K562 (cell line): ENCODE measurements around the gene NEK3. TPM values are rescaled to one million over a fixed set of nuclear protein-coding genes. Genes with fewer than 3 reads are reported as not detected.

Experiments
- polyA plus RNA-seq, 8 experiments: library from polyadenylated mRNA; depleted of rRNA in 4 of 8; stranded (reverse) in 5 of 8; unstranded in 3 of 8; fragments of >200 nt; fragmentation: Nextera tagmentation in 2 of 8; fragmentation: Illumina TruSeq in 1 of 8; extraction: Ambion mirVana in 2 of 8; extraction: Trizol in 1 of 8; gene quantifications; 2 replicates each; pipeline versions ENCODE4 v1.2.1 to v1.2.3, GENCODE V29; 2011 to 2014; ENCODE audit warnings: inconsistent platforms in 1 of 8, missing spikeins in 1 of 8
- total RNA-seq, 7 experiments: library from RNA; depleted of rRNA in 6 of 7; stranded (reverse); fragments of >200 nt in 6 of 7; fragmentation: Illumina TruSeq in 2 of 7; extraction: Trizol in 2 of 7; gene quantifications; 2 replicates each; pipeline versions ENCODE4 v1.2.1 to v1.2.3, GENCODE V29; 2011 to 2021; ENCODE audit warnings: low replicate concordance in 1 of 7

NEK3 gene
- total and polyA plus RNA-seq, 9 of the 15 experiments (the other 6 are each of a cell fraction or from before 2014, with no cell fraction given), result 6.2 to 11.0 (median 9.3) TPM

Other genes starting within 250 kb of the NEK3 start
- 8.0 and 14.3 TPM in 2 replicates for gene ATP7B, start 148.1 kb downstream of the NEK3 start, total RNA-seq (2014; rRNA removed)
- 8.3 and 8.5 TPM in 2 replicates for gene ATP7B, start 148.1 kb downstream of the NEK3 start, total RNA-seq (2014; rRNA removed; fragmentation: Illumina TruSeq; extraction: Trizol)
- 10.6 and 11.7 TPM in 2 replicates for gene ATP7B, start 148.1 kb downstream of the NEK3 start, total RNA-seq (2015; rRNA removed; fragmentation: Illumina TruSeq; extraction: Trizol)
- gene ATP7B, start 148.1 kb downstream of the NEK3 start, total RNA-seq (2021), result 16.5 and 20.4 TPM in 2 replicates
- gene ATP7B, start 148.1 kb downstream of the NEK3 start, polyA plus RNA-seq (2011; rRNA removed), result 12.5 and 13.3 TPM in 2 replicates
- 11.1 and 11.5 TPM in 2 replicates for gene ATP7B, start 148.1 kb downstream of the NEK3 start, polyA plus RNA-seq (2014; fragmentation: Illumina TruSeq; extraction: Trizol)
- 1 to 10 TPM; 1.1 to 1.4 TPM for gene ATP7B, start 148.1 kb downstream of the NEK3 start, polyA plus RNA-seq (2014; fragmentation: Nextera tagmentation; extraction: Ambion mirVana)
- 7.2 and 11.6 TPM in 2 replicates for gene ATP7B, start 148.1 kb downstream of the NEK3 start, polyA plus RNA-seq (2014; rRNA removed)
- 7.3 and 8.1 TPM in 2 replicates for gene ALG11, start 147.2 kb downstream of the NEK3 start, total RNA-seq (2014; rRNA removed)
- 16.6 and 18.7 TPM in 2 replicates for gene ALG11, start 147.2 kb downstream of the NEK3 start, total RNA-seq (2014; rRNA removed; fragmentation: Illumina TruSeq; extraction: Trizol)
- 11.8 and 12.3 TPM in 2 replicates for gene ALG11, start 147.2 kb downstream of the NEK3 start, total RNA-seq (2015; rRNA removed; fragmentation: Illumina TruSeq; extraction: Trizol)
- 19.2 and 19.6 TPM in 2 replicates for gene ALG11, start 147.2 kb downstream of the NEK3 start, total RNA-seq (2021)
- gene ALG11, start 147.2 kb downstream of the NEK3 start, polyA plus RNA-seq (2011; rRNA removed), result 9.9 and 17.2 TPM in 2 replicates
- gene ALG11, start 147.2 kb downstream of the NEK3 start, polyA plus RNA-seq (2014; fragmentation: Illumina TruSeq; extraction: Trizol), result 9.3 and 11.2 TPM in 2 replicates
- gene ALG11, start 147.2 kb downstream of the NEK3 start, polyA plus RNA-seq (2014; fragmentation: Nextera tagmentation; extraction: Ambion mirVana), result 10 to 100 TPM; 16.3 to 19.1 TPM
- 7.4 and 8.2 TPM in 2 replicates for gene ALG11, start 147.2 kb downstream of the NEK3 start, polyA plus RNA-seq (2014; rRNA removed)
- gene UTP14C, start 134.9 kb downstream of the NEK3 start, total RNA-seq (2014; rRNA removed), result 5.7 TPM in 2 replicates
- 8.6 and 9.4 TPM in 2 replicates for gene UTP14C, start 134.9 kb downstream of the NEK3 start, total RNA-seq (2014; rRNA removed; fragmentation: Illumina TruSeq; extraction: Trizol)
- gene UTP14C, start 134.9 kb downstream of the NEK3 start, total RNA-seq (2015; rRNA removed; fragmentation: Illumina TruSeq; extraction: Trizol), result 8.1 and 8.5 TPM in 2 replicates
- 6.0 and 6.1 TPM in 2 replicates for gene UTP14C, start 134.9 kb downstream of the NEK3 start, total RNA-seq (2021)
- gene UTP14C, start 134.9 kb downstream of the NEK3 start, polyA plus RNA-seq (2011; rRNA removed), result 8.9 and 10.3 TPM in 2 replicates
- 7.1 and 8.2 TPM in 2 replicates for gene UTP14C, start 134.9 kb downstream of the NEK3 start, polyA plus RNA-seq (2014; fragmentation: Illumina TruSeq; extraction: Trizol)
- 1 to 10 TPM; 3.4 to 3.9 TPM for gene UTP14C, start 134.9 kb downstream of the NEK3 start, polyA plus RNA-seq (2014; fragmentation: Nextera tagmentation; extraction: Ambion mirVana)
- gene UTP14C, start 134.9 kb downstream of the NEK3 start, polyA plus RNA-seq (2014; rRNA removed), result 4.9 and 5.0 TPM in 2 replicates
- gene NEK5, start 30.5 kb downstream of the NEK3 start, total RNA-seq (2014; rRNA removed), result 0.09 and 0.33 TPM in 2 replicates
- gene NEK5, start 30.5 kb downstream of the NEK3 start, total RNA-seq (2014; rRNA removed; fragmentation: Illumina TruSeq; extraction: Trizol), result 0.32 and 0.44 TPM in 2 replicates
- 0.29 and 0.34 TPM in 2 replicates for gene NEK5, start 30.5 kb downstream of the NEK3 start, total RNA-seq (2015; rRNA removed; fragmentation: Illumina TruSeq; extraction: Trizol)
- 0.11 and 0.33 TPM in 2 replicates for gene NEK5, start 30.5 kb downstream of the NEK3 start, total RNA-seq (2021)
- gene NEK5, start 30.5 kb downstream of the NEK3 start, polyA plus RNA-seq (2011; rRNA removed), result 0.35 and 0.39 TPM in 2 replicates
- 0.28 and 0.36 TPM in 2 replicates for gene NEK5, start 30.5 kb downstream of the NEK3 start, polyA plus RNA-seq (2014; fragmentation: Illumina TruSeq; extraction: Trizol)
- gene NEK5, start 30.5 kb downstream of the NEK3 start, polyA plus RNA-seq (2014; fragmentation: Nextera tagmentation; extraction: Ambion mirVana), result under 1 TPM; 0.27 to 0.30 TPM
- gene NEK5, start 30.5 kb downstream of the NEK3 start, polyA plus RNA-seq (2014; rRNA removed), result 0.27 and 0.42 TPM in 2 replicates
- 0.05 and 0.12 TPM in 2 replicates for gene THSD1, start 246.6 kb upstream of the NEK3 start, total RNA-seq (2014; rRNA removed)
- gene THSD1, start 246.6 kb upstream of the NEK3 start, total RNA-seq (2014; rRNA removed; fragmentation: Illumina TruSeq; extraction: Trizol), result 0.06 TPM in 1 of 2 replicates, not detected in the other
- 0.11 TPM in 2 replicates for gene THSD1, start 246.6 kb upstream of the NEK3 start, total RNA-seq (2015; rRNA removed; fragmentation: Illumina TruSeq; extraction: Trizol)
- 0.09 TPM in 2 replicates for gene THSD1, start 246.6 kb upstream of the NEK3 start, total RNA-seq (2021)
- 0.04 and 0.24 TPM in 2 replicates for gene THSD1, start 246.6 kb upstream of the NEK3 start, polyA plus RNA-seq (2011; rRNA removed)
- 0.03 and 0.04 TPM in 2 replicates for gene THSD1, start 246.6 kb upstream of the NEK3 start, polyA plus RNA-seq (2014; fragmentation: Illumina TruSeq; extraction: Trizol)
- gene THSD1, start 246.6 kb upstream of the NEK3 start, polyA plus RNA-seq (2014; fragmentation: Nextera tagmentation; extraction: Ambion mirVana), result under 1 TPM in 1 of 2 experiments, not detected in 1; 0.01 TPM
- gene THSD1, start 246.6 kb upstream of the NEK3 start, polyA plus RNA-seq (2014; rRNA removed), result 0.03 and 0.35 TPM in 2 replicates